ENCODE results near the gene SZT2.
"Not testable (repeated sequence)": the region's sequence is repeated elsewhere in the genome, so short reads cannot be mapped to it uniquely, and the experiment has no call there.

Gene SZT2

DNA sequence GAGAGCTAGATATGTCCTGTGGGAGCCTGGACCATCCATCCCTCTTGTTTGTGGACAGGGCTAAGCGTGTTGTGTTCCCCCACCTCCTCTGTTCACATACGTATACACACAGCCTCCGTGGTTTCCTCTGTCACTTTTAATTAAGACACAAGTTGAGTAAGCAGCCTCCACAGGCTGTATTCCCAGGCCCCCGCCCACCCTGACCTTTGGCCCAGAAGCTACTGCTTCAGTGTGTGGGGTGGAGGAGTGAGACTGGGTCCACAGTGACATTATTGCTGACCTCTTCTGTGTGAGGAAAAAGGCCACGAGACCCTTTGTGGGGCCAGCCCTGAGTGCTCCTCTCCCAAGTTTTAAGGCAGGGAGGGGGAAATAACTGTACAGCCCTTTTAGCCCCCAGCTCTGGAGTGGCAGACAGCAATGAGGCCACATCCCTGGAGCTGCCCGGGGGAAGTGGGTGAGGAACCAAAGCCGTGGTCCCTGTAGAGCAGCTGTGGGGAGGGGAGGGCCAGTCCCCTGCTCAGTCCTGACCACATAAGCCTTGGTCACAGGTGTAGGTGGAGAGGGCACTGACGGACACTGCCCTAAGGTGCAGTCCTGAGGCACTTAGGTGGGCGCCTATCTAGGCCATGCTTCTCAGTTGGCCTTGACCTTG is 26.3 kb upstream of the SZT2 start:
- DNase-seq = peak; percentile 53

- no peak for DNase-seq
Observed at GRCh38 chr1:43363935-43364525, 25.7 kb upstream of the SZT2 start.

GRCh38 chr1:43365678-43366077 is 24.0 kb upstream of the SZT2 start:
- DNase-seq = no peak

GRCh38 chr1:43366179-43366578 is 23.5 kb upstream of the SZT2 start:
- no peak for DNase-seq

DNA sequence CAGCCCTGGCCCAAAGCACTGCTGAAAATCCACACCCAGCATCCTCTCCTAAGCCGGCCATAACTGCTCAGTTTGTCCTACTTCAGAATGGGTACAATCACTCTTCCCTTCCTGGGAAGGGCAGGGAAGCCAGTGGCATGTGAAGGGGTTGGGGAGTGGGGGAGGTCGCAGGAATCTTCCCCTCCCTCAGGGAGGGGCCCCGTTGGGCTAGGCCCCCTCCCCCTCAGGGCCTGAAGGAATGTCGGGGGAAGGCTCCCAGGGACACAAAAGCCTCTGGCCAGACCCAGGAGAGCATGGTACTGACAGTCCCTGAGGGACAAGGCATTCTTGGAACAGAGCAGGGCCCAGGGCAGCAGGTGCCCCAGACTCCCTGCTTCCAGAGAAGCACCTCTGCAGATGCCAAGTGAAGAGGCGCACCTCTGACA is 23.1 kb upstream of the SZT2 start:
- no peak for DNase-seq

DNA sequence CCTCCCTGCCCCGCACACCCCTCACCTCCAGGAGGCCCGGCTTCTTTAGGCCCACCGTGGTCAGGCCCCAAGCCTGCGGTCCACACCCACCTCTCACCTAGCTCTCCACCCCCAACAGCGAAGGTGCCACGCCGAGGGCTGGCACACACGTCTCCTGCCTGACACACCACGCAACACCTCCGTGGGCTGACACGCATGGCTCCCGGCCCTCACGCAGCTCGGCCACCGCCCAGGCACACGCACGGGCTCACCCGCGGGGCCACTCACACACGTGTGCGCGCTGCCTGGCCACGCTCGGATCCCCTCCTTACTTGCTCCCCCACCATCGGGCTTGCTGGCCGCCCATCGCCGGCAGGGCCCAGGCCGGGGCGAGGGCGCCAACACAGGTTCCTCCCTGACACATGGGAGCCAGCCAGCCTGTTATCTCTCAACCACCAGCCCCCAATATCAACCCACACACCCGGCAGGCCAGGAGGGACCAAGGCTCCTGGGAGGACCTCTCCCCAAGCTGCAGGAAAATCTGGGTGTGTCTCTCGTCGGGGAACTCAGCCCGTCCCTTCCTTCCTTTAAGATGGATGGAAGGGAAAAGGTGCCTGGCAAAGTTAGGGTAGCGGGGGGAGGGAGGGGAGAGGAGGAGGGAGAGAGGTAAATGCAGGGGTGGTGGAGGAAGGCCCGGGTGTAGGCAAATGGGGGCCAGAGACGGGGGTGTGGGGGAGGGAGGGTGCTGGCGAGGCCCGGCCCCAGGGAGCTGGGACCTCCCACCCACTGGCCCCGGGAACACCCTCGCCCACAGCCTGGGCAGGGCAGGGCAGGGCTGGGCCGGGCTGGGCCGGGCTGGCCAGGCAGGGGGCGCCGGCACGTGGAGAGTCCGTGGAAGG is 22.4 kb upstream of the SZT2 start:
- DNase-seq = peak; percentile 42

- peak; percentile 94 for DNase-seq
Observed at GRCh38 chr1:43367904-43368645, 21.6 kb upstream of the SZT2 start, which contains the start of gene ELOVL1. TSS of gene ELOVL1 (minus strand) at chr1:43368011. CDS start at chr1:43365609, 2,402 bp downstream.

DNA sequence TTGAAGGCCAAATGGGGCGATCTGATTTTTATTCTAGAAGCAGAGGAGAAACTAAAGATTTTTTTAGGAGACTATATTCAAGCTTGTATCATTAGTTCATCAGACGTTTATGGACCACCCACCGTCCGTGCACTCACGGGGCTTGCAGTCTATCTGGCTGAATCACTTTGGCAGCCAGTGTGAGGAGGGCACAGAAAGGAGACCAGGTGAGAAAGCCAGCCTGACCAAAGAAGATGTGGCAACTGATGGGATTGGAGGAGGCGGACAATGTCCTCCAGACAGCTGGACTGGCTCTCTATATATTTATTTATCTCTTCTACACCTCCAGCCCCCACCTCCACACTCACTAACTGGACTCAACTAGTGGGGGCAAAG is 21.1 kb upstream of the SZT2 start:
- no peak for DNase-seq

- DNase-seq = not testable (repeated sequence)
Observed at GRCh38 chr1:43369779-43370178, 19.9 kb upstream of the SZT2 start.

DNA sequence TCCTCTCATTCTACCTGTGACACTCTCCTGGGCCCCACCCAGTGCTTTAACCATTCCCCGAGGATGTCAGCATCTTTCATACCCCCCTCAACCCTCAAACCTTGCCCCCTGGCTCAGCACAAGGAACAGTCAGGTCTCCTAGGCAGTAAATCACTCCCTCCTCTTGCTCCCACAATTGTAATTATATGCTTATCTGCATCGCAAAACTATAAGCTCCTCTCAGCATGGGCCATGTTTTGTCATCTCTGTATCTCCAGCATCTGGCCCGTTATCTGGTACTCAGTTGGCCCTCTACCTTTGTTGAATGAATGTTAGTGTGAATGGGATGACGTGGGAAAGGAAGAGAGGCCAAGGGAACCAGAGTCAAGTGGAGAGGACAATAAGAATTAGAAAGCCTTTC is 19.1 kb upstream of the SZT2 start:
- DNase-seq = no peak

DNA sequence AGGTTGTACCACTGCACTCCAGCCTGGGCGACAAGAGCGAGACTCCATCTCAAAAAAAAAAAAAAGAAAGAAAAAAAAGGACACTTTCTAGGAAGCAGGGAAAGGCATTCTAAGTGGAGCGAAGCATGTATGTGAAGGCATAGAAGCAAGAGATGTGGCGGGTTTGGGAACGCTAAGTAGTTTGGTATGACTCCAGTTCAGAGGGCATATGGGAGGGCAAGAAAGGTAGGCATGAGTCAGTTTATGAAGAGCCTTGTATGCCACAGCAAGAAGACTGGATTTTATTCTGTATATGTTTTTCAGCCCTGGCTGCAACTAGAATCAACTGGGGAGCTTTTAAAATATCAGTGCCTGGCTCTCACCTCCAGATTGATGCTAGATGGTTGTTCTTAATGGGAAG is 17.5 kb upstream of the SZT2 start:
- DNase-seq = no peak

GRCh38 chr1:43373066-43373940 is 16.4 kb upstream of the SZT2 start:
- no peak for DNase-seq

GRCh38 chr1:43376723-43377235 is 12.9 kb upstream of the SZT2 start:
- no peak for DNase-seq

DNA sequence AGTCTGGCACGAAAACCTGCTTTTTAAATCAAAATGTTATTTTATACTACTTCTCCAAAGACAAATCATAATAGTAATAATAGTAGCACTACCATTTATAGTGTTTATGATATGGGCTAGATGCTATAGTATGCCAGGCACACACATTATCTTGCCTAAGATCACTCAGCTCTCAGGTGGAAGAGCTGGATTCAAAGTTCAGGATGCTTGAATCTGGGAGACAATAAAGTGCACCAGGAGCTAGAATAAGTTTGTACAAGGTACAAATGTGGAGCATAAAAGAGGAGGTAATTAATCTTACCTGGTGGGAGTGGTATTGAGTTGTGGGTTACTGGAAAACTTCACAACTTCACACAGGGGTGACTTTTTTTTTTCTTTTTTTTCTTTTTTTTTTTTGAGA is 11.9 kb upstream of the SZT2 start:
- DNase-seq = no peak

DNA sequence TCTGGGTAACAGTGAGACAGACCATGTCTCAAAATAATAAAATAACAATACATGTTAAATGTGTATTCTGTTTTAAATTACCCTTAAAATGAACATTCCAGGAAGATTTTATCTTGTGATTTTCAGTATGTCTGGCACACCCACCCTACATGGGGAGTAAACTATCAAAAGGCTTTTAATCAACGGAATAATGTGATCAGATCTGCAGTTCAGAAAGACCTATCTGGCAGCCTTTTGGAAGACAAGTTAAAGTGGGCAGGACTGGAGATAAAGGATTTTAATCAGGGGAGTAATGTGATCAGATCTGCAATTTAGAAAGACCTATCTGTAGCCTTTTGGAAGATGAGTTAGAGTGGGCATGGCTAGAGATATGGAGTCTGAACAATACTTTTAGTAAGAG is 10.2 kb upstream of the SZT2 start:
- no peak for DNase-seq

DNA sequence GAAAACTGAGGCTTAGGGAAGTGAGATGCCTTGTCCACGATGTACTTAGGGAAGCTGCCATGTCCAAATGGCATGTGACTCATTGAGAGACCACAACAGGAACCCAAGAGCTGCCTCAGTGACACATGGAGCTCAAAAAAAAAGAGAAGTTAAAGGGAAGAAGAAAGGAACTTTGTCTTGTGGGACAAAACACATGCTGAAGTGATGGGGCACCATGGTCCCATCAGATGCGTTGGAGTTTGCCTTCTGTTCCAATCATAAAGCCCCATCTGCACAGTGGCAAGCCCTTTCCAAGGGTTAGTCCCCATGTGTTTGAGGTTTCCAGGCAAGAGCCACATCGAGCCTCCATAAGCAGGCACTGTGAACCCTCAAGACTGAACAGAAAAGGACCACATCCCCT is 8.1 kb upstream of the SZT2 start:
- DNase-seq = no peak

- DNase-seq = peak; percentile 19
Observed at GRCh38 chr1:43382027-43382779, 7.5 kb upstream of the SZT2 start.

DNA sequence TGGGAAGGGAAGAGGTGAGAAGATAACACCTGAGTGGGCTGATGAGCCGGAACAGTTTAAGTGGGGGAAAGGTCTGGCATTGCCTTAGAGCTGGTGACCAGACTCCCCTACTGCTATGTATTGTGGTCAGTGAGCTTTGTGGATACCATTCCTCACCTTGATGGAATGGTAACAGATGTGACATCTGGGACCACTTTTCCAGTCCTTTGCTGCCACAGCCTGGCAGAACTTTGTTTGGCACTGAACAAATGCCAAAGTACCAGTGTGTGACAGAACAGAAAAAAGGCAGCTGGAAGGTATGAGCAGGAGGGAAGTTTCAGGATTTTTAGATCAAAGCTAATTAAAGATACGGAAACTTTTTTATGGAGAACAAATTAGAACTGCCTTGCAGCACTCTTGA is 6.2 kb upstream of the SZT2 start:
- no peak for DNase-seq

GRCh38 chr1:43386676-43387075 is 3.0 kb upstream of the SZT2 start:
- no peak for DNase-seq

DNA sequence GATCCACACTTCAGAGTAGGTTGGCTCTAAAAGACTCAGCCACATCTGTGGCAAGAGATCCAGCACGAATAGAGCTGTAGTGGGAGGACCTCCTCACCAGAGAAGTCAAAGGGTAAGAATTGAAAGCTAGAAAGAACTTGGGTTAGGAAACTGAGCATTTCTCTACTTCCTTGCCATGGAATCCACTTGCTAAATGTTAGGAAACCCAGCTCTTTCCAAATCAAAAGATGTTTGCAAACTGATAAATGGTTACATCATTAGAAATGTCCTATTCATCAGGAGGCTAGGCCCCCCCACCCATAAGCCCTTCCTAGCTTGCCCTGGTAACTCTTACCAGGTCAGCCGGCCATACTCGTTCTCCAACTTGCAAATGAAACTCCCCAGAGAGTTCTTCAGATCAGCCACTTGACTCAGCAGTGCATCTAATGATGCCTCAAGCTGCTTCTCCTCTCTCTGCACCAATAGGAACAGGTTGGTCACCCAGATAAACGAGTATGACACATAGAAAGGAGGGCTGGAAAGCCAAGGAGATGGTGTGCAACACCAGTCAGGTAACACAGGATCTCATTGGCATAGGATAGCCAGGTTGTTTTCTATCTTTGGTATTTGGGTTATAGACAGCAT is 1.6 kb upstream of the SZT2 start:
- no peak for DNase-seq

DNA sequence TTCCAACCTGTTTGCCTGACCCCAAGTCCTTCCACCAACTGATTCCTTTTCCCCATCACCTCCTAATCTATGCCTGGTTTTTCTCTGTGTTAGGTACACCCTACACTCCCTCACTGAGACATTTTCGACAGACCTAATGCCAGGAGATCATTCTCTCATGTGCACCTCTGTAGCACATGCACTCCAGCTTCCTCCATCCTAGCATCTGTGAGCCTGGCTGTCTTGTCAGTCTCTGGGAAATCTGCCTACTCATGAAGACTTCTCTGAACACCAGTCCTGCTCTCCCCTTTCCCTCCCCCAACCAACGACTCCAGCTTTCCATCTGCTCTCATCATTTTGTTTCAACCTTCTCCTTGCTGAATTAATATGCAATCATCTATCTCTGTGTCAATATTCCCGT is 1.1 kb upstream of the SZT2 start:
- no peak for DNase-seq
